Fibroblast of skin of left quadriceps (primary cell): ENCODE results near the gene FAM186B.

ENCODE experiments used
- DNase-seq, 2 experiments: peaks; one replicate each; pipeline ENCODE4 v3.0.0-alpha.2; 2013; ENCODE audit warnings: low read depth in 2 of 2

Gene FAM186B

GRCh38 chr12:49609059-49609874 lies 3.8 kb upstream of the FAM186B start:
- no peak for DNase-seq

GRCh38 chr12:49604856-49605255 lies 583 bp downstream of the FAM186B start:
- no peak for DNase-seq

DNA sequence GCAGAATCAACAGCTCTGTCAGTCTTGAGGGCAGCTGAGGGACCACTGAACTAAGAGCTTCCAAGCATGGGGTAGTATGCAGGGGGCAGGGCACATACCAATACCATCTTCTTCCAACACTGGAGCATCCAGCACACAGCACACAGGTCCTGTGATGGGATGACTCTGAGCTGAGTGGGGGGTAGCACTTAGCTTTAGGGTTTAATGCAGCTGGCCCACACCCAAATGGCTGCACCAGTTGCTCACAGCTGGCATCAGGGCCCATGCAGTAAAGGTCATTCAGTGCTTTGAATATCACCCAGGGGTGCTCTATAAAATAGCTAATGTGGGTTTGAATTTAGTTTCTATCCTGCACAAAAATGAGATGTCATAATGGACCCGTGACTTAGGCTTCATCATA lies 1.7 kb downstream of the FAM186B start:
- no peak for DNase-seq

DNA sequence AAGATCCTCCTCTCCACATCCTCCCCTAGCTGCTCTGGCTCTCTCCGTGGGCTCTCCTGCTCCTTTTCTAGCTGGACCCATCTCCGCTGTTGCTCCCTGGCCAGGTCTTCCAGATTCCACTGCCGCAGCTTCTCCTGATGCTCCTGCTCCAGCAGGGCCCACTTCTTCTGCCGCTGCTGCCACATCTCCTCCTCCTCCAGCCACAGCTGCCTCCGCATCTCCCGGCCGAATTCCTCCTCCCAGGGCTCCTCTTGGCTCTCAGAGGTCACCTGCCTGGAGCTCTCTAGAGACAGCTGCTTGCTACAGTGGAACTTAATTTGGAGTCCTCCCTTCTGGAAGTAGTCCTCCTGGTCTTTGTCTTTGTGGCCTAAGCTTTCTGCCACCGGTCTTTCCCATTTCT lies 5.5 kb downstream of the FAM186B start:
- no peak for DNase-seq

- no peak for DNase-seq
Measured at GRCh38 chr12:49598527-49598926, 6.9 kb downstream of the FAM186B start.

DNA sequence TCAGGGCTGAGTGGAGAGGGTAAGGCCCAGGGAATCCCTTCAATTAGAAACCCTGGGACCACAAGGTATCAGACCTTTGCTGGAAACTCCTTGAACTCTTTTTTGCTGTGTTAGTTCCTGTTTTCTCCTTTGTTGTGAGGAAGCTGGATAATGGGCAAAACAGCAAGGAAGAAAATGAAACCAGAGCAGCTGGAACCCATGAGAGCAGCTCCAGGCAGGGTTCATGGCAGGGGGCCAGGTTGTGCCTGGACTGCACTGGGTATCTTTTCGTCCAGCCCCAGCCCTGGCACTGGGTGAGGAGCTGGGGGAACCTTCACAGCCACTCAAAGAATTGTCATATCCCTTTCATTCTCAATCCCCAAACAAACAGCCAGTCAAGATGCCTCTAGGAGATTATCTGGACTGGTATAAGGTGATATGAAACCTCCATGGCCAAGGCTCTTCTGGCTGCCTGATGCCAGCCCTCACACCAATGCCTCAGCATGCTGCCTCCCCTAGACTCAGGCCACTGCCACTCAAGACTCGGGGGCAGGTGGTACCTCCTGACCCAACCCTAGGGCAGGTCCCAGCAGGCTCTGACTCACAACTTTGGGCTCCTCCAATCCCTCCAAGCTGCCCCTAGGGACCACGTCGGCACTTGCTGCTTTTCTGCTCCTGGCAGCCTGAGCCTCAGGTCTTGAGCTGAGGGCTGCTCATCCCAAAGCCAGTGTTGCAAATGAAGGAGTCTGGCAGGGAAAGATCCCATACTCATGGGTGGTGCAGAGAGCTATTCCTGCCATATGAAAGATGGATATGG lies 16.5 kb downstream of the FAM186B start:
- DNase-seq = no peak

- no peak for DNase-seq
Measured at GRCh38 chr12:49588281-49588680, 17.2 kb downstream of the FAM186B start.

GRCh38 chr12:49587174-49587908 lies 18.1 kb downstream of the FAM186B start:
- DNase-seq = no peak

- DNase-seq = no peak
Measured at GRCh38 chr12:49585477-49586459, 19.7 kb downstream of the FAM186B start.

- no peak for DNase-seq
Measured at GRCh38 chr12:49584591-49584990, 20.8 kb downstream of the FAM186B start.

DNA sequence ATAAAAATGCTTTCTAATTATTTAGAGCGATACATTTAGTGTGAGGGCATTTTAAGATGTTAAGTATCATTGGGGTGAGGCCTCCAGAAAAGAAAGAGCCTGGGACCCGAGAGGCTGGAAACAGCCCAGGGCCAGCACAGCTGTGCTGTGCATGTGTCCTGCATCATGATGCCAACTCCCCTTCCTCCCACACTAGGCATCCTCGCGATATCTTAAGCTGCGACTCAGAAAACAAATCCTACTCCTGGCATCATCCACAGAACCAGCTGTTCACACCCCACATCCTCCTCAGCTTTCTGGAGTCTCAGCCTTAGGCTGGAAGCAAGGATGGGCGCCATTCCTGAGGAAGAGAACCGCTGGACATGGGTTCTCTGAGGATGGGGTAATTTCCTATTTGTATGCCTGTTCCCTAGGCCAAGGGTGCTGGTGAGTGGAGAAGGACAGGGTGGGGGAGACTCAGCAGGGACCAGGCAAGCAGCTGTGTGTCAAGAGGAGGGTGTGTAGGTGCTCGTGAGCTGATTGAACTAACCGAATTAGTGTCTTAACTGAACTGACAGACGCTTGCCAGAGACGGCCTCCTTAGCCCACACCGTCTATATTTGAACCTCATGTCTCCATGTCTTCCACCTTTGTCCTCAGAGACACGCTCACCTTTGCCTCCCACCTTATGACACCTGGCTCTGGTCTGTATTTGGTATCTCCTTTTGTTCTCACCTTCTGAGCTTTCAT lies 21.9 kb downstream of the FAM186B start:
- DNase-seq = no peak

DNA sequence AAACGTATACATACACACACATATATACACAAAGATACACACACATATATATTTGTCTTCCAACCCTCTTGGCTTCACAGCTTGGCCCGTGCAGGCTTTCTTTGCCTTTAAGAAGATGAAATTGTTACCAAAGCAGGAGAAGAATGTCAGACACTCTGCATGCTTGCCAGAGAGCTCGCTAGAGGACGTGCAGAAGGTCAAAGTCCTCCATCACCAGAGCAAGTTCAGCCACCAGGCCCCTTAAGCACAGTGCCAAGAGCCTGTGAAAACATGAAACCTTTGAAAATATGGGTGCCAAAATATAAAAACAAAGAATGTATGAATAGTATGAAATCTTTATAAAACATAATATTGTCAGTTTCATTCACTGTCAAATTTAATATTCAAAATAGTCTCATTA lies 22.6 kb downstream of the FAM186B start:
- DNase-seq = no peak

GRCh38 chr12:49582201-49582600 lies 23.2 kb downstream of the FAM186B start:
- DNase-seq = no peak

- peak; percentile 36 to 37 for DNase-seq
Measured at GRCh38 chr12:49580572-49581535, 24.6 kb downstream of the FAM186B start.

- no peak for DNase-seq
Measured at GRCh38 chr12:49578471-49579112, 26.8 kb downstream of the FAM186B start.

GRCh38 chr12:49577589-49578315 lies 27.7 kb downstream of the FAM186B start:
- DNase-seq = no peak

DNA sequence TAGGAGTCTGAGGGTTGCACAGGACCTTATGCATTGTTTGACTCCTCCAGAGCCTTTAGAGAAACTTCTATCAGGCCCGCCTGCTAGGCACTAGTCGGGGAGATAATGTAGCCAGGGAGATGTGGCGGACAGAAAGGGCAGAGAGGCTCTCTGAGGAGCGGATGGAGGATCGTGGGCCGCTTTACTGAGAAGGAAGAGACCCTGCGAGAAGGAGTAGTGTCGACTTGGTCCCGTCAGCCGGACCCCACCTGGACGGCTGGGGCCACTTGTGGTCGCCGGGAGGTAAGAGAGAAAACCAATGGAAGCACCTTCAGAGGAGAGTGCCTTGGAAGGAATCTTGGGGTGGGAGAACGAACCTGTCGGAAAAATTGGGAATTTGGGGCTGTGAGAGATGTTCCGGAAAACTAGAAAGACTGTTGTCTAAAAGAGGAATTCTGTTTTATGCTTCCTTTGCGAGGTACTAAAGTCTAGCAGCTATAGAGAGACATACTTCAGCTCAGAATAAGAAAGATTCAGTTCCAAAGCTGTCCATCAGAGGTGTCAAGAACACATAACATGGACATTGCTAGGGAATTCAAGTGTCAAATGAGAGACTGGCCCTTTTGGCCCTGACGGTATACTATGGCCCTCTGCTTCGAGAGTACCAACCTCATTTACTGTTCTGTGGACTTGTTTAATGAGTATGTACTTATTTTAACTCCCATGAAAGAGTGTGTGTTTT lies 36.8 kb downstream of the FAM186B start:
- DNase-seq = no peak
